NB4 (cell line): ENCODE measurements around the gene ZNF318.

Experiments used
- CTCF ChIP-seq: IDR thresholded peaks from one replicate; pipeline ENCODE4 v1.5.1; 2012; ENCODE audit warnings: low read depth, low read length
- MAX ChIP-seq: IDR thresholded peaks from 2 replicates; pipeline ENCODE4 v1.6.1; 2011; ENCODE audit warnings: low read depth, low read length
- MYC ChIP-seq: IDR thresholded peaks from 2 replicates; pipeline ENCODE4 v1.6.1; 2011; ENCODE audit warnings: low read depth, low read length
- POLR2A ChIP-seq: IDR thresholded peaks from 2 replicates; pipeline ENCODE4 v1.6.1; 2011; ENCODE audit warnings: mild to moderate bottlenecking; ENCODE audit not compliant: insufficient read length; ENCODE audit errors: extremely low read depth

- TF ChIP-seq CTCF (no peak), POLR2A (no peak), MAX (no peak), MYC (no peak)
Observed at GRCh38 chr6:43331891-43332290, 37.6 kb downstream of the ZNF318 start.
